Mesothelial cell of epicardium (in vitro differentiated cells): ENCODE data around the gene PDP2. TPM values are rescaled to one million over a fixed set of nuclear protein-coding genes. Genes with fewer than 3 reads are reported as not detected.
A peak's percentile ranks its signal among the peaks of the same experiment; 100 is the strongest.

ENCODE experiments used
- DNase-seq, 2 experiments: peaks; one replicate each; pipeline ENCODE4 v3.0.0; 2021; ENCODE audit warnings: low spot score in 2 of 2; ENCODE audit not compliant: unreplicated experiment in 2 of 2
- H3K27ac Mint-ChIP-seq: 2 replicates; pipeline ENCODE4 v1.8.0; 2021; ENCODE audit warnings: mixed read lengths
- H3K27me3 Mint-ChIP-seq: 2 replicates; pipeline ENCODE4 v1.8.0; 2021; ENCODE audit warnings: low read depth, mixed read lengths
- H3K36me3 Mint-ChIP-seq: 2 replicates; pipeline ENCODE4 v1.8.0; 2021; ENCODE audit warnings: mixed read lengths
- H3K4me1 Mint-ChIP-seq: 2 replicates; pipeline ENCODE4 v1.8.0; 2021; ENCODE audit warnings: mixed read lengths
- H3K4me3 Mint-ChIP-seq: 2 replicates; pipeline ENCODE4 v1.8.0; 2021; ENCODE audit warnings: mild to moderate bottlenecking, moderate library complexity, mixed read lengths
- H3K9me3 Mint-ChIP-seq: 2 replicates; pipeline ENCODE4 v1.8.0; 2021; ENCODE audit warnings: mixed read lengths
- total RNA-seq: library from RNA; stranded (reverse); gene quantifications from 3 replicates; pipeline ENCODE4 v1.2.1, GENCODE V29; 2021
- TF ChIP-seq, protein P1 (sequence below): fragments of 200-600 bp; sonication (generic); IDR thresholded peaks from one replicate; pipeline ENCODE4 v1.5.0; 2021; ENCODE audit warnings: antibody characterized with exemption; ENCODE audit not compliant: unreplicated experiment

Gene PDP2
- total RNA-seq, 1 donor from 2014 or later: 16.9 TPM

DNA sequence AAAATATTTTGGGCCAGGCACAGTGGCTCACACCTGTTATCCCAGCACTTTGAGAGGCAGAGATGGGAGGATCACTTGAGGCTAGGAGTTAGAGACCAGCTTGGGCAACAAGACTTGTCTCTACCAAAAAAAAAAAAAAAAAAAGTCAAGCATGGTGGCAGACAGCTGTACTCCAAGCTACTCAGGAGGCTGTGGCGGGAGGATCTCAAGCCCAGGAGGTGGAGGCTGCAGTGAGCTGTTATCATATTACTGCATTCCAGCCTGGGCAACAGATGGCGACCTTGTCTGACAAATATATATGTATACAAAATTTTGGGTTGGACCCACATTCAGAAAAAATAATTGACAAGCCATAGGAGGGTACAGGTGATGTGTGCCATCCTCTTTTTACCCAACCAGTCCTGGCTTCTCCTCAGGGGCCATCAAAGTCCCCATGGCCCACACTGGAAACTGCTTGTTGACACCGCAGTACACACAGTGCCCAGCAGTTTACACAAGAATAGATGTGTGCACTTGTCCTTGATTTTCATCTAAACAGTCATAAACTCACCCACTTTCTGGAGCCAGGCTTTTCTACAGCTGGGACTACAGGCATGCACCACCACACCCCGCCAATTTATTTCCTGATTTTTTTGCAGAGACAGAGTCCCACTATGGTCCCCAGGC lies 56.7 kb downstream of the PDP2 start:
- peak overlapping the region; percentile 46 for H3K4me3 Mint-ChIP-seq
- TF ChIP-seq, protein P1, sequence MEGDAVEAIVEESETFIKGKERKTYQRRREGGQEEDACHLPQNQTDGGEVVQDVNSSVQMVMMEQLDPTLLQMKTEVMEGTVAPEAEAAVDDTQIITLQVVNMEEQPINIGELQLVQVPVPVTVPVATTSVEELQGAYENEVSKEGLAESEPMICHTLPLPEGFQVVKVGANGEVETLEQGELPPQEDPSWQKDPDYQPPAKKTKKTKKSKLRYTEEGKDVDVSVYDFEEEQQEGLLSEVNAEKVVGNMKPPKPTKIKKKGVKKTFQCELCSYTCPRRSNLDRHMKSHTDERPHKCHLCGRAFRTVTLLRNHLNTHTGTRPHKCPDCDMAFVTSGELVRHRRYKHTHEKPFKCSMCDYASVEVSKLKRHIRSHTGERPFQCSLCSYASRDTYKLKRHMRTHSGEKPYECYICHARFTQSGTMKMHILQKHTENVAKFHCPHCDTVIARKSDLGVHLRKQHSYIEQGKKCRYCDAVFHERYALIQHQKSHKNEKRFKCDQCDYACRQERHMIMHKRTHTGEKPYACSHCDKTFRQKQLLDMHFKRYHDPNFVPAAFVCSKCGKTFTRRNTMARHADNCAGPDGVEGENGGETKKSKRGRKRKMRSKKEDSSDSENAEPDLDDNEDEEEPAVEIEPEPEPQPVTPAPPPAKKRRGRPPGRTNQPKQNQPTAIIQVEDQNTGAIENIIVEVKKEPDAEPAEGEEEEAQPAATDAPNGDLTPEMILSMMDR: no peak
- peaks cover 12% of the 10 kb centered on the region for H3K36me3 Mint-ChIP-seq
- no peaks in the 10 kb centered on the region for H3K9me3 Mint-ChIP-seq
- no peak overlapping the region for H3K27ac Mint-ChIP-seq
- H3K4me1 Mint-ChIP-seq: peaks cover 42% of the 10 kb centered on the region
- DNase-seq: no peak
- no peaks in the 10 kb centered on the region for H3K27me3 Mint-ChIP-seq

DNA sequence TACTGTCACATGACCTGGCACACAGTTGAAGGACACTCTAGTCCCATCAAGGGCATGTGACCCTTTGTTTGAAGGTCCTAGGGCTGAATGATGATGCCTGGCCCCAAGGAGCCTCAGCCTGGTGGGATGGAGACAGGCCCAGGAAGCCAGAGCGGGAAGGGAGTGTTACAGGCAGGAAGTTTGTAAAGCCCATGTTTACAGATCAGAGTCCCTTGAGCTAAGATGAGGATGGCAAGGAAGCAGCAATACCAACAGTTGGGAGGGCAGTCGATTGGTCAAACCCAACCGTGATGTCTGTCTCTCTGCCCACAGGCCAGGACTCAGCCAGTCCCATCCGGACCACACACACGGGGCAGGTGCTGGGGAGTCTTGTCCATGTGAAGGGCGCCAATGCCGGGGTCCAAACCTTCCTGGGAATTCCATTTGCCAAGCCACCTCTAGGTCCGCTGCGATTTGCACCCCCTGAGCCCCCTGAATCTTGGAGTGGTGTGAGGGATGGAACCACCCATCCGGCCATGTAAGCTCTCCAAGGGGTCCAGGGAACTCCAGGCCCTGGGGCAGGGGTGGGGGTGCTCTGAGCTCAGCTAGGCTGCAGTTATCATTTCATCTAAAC lies 57.5 kb downstream of the PDP2 start:
- no peak overlapping the region for H3K27ac Mint-ChIP-seq
- H3K27me3 Mint-ChIP-seq: no peaks in the 10 kb centered on the region
- no peak overlapping the region for H3K4me3 Mint-ChIP-seq
- H3K36me3 Mint-ChIP-seq: peaks cover 20% of the 10 kb centered on the region
- H3K4me1 Mint-ChIP-seq: peaks cover 38% of the 10 kb centered on the region
- H3K9me3 Mint-ChIP-seq: no peaks in the 10 kb centered on the region
- DNase-seq: no peak
- TF ChIP-seq, protein P1: no peak

DNA sequence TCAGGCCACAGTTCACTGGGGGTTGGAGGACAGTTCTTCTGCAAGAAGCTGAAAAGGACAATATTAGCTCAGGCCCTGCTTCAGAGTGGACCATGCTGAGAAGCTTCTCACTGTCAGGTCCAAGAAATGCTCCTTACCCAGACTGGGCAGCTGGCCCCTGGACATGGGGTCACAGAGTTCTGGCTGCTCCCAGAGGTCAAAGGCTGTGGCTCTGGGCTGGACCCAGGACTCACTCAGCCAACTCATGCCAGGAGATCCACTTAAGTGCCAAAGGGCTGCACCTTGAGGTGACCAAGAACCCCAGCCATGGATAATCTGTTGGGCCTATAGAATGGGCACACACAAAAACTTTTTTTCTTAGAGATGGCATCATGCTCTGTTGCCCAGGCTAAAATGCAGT lies 59.1 kb downstream of the PDP2 start:
- Mint-ChIP-seq H3K27me3 (no peaks in the 10 kb centered on the region), H3K9me3 (no peaks in the 10 kb centered on the region), H3K27ac (no peak overlapping the region), H3K36me3 (peaks cover 23% of the 10 kb centered on the region), H3K4me3 (no peak overlapping the region), H3K4me1 (peaks cover 24% of the 10 kb centered on the region)
- TF ChIP-seq, protein P1: no peak
- DNase-seq: no peak

DNA sequence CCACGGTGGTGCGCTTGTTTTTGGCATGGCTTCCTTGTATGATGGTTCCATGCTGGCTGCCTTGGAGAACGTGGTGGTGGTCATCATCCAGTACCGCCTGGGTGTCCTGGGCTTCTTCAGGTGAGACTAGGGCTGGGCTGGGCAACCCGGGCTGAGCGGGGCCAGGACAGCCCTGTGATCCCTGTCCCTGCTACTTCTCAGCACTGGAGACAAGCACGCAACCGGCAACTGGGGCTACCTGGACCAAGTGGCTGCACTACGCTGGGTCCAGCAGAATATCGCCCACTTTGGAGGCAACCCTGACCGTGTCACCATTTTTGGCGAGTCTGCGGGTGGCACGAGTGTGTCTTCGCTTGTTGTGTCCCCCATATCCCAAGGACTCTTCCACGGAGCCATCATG lies 59.9 kb downstream of the PDP2 start:
- H3K4me1 Mint-ChIP-seq: peaks cover 20% of the 10 kb centered on the region
- peaks cover 23% of the 10 kb centered on the region for H3K36me3 Mint-ChIP-seq
- H3K27ac Mint-ChIP-seq: no peak overlapping the region
- H3K4me3 Mint-ChIP-seq: no peak overlapping the region
- TF ChIP-seq, protein P1: no peak
- H3K27me3 Mint-ChIP-seq: no peaks in the 10 kb centered on the region
- H3K9me3 Mint-ChIP-seq: no peaks in the 10 kb centered on the region
- DNase-seq: no peak

Other genes with a start within 250 kb of the PDP2 start
- gene CMTM4, start 183.8 kb upstream of the PDP2 start, total RNA-seq: 60.1 to 63.4 TPM (median 60.8 TPM) in 3 replicates
- gene DYNC1LI2, start 128.9 kb upstream of the PDP2 start, total RNA-seq: 145 to 157 TPM (median 150 TPM) in 3 replicates
- gene TERB1, start 78.9 kb upstream of the PDP2 start, total RNA-seq: 0.18 to 0.49 TPM (median 0.34 TPM) in 3 replicates
- gene NAE1, start 49.5 kb upstream of the PDP2 start, total RNA-seq: 78.8 to 84.4 TPM (median 80.3 TPM) in 3 replicates
- not detected in 3 replicates for gene CA7, start 36.1 kb upstream of the PDP2 start, total RNA-seq
- not detected in 3 replicates for gene CDH16, start 38.4 kb downstream of the PDP2 start, total RNA-seq
- gene RRAD, start 45.0 kb downstream of the PDP2 start, total RNA-seq: 2.7 to 3.7 TPM (median 2.9 TPM) in 3 replicates
- gene CIAO2B, start 53.9 kb downstream of the PDP2 start, total RNA-seq: 52.1 to 56.1 TPM (median 54.5 TPM) in 3 replicates
- gene CES2, start 55.0 kb downstream of the PDP2 start, total RNA-seq: 52.0 to 53.4 TPM (median 52.5 TPM) in 3 replicates
- 4.8 to 5.4 TPM (median 5.1 TPM) in 3 replicates for gene CES3, start 80.8 kb downstream of the PDP2 start, total RNA-seq
- gene CES4A, start 108.1 kb downstream of the PDP2 start, total RNA-seq: 15.9 to 19.6 TPM (median 18.5 TPM) in 3 replicates
- gene CBFB, start 148.6 kb downstream of the PDP2 start, total RNA-seq: 69.3 to 82.6 TPM (median 74.6 TPM) in 3 replicates
- 20.9 to 22.4 TPM (median 21.5 TPM) in 3 replicates for gene PHAF1, start 229.4 kb downstream of the PDP2 start, total RNA-seq